Heart left ventricle (tissue), 13 donors: ENCODE data around the gene ARRDC4.

Experiments used
- CTCF ChIP-seq, 12 donors: fragments of 200-600 bp; sonication (generic) in 4 of 12; IDR thresholded peaks; one replicate each; pipeline versions ENCODE4 v1.5.0 to v1.8.0; 2018 to 2022; ENCODE audit warnings: antibody characterized with exemption in 12 of 12, mild to moderate bottlenecking in 5 of 12
- POLR2A ChIP-seq, 2 donors: fragments of 450-650 bp; IDR thresholded peaks; one replicate each; pipeline ENCODE4 v1.6.1; 2017; ENCODE audit warnings: antibody characterized with exemption in 2 of 2, mild to moderate bottlenecking in 2 of 2, moderate library complexity in 2 of 2
- donor health status: ischemic (EF 13 %, LVEDD 7.1; RV severe dilation, severe dysfunction).
- donor health status: DM: no; HTN: yes; CAD: no.
- donor health status: DM: no; HTN: no; CAD: no.
- donor health status: ischemic (EF 25% LVEDD 6.9; RV normal size, moderate dysfunction).
- donor health status: ischemic (EF 25% LVEDD 5.7; RV mildly dilated, moderate dysfunction).
- donor health status: ischemic (EF 35%, LVEDD 5.7; RV mildly dilated, moderate dysfunction).
- donor health status: nonischemic (EF 11% LVEDD 7.7; RV severe dilation, severe dysfunction).
- donor health status: DM: yes; HTN: yes; CAD: no.
- donor health status: PGD.
- donor health status: ischemic (EF 29% LVEDD 5.4; RV normal size, mild dysfunction).
- donor health status: nonischemic (EF 23%, LVEDD 6.1; RV moderate dilation, normal function).

GRCh38 chr15:97947465-97948260 is 12.8 kb upstream of the ARRDC4 start:
- TF ChIP-seq CTCF (IDR thresholded peaks at IDR 0.05) (no peak), POLR2A (IDR thresholded peaks at IDR 0.05) (no peak)
